Epithelial cell of esophagus (primary cell): Measurements from ENCODE around the gene KNTC1.

ENCODE experiments used
- DNase-seq: peaks from one replicate; pipeline ENCODE4 v3.0.0; 2010; ENCODE audit warnings: low read depth
- H3K4me3 ChIP-seq: 2 replicates; pipeline ENCODE4 v1.5.1; 2011; ENCODE audit warnings: mild to moderate bottlenecking, low read length, control low read depth
- CTCF ChIP-seq: IDR thresholded peaks from 2 replicates; pipeline ENCODE4 v1.5.1; 2011; ENCODE audit warnings: low read depth, mild to moderate bottlenecking, low read length, control low read depth, inconsistent platforms; ENCODE audit not compliant: insufficient read depth; ENCODE audit errors: missing control alignments

The KNTC1 gene

DNA sequence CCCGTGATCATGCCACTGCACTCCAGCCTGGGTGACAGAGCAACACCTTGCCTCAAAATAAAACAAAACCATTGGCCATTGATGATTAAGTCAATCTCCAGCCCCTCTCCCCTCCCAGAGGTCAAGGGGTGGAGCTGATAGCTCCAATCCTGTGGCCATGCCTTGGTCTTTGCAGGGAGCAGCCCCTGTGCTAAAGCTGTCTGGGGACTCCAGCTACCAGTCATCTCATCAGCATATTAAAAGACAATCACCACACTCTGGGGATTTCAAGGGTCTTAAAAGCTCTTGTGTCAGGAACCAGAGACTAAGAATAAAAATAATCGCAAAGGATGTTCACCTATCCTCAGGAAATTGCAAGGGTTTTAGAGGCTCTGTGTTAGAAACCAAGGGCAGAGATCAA lies 145.5 kb downstream of the KNTC1 start:
- no peak overlapping the region for H3K4me3 ChIP-seq
- no peak for DNase-seq
- TF ChIP-seq CTCF, result no peak
